HFF-Myc (cell line): ENCODE data around the gene TIMM10.

Source experiments
- DNase-seq: peaks from one replicate; pipeline ENCODE4 v3.0.0-alpha.2; 2011; ENCODE audit warnings: low read depth; ENCODE audit errors: extremely low read depth
- H3K4me3 ChIP-seq: replicated peaks from 2 replicates; pipeline ENCODE4 v1.5.1; 2011; ENCODE audit warnings: low read depth, mild to moderate bottlenecking, control low read depth, low read length
- CTCF ChIP-seq: IDR thresholded peaks from 2 replicates; pipeline ENCODE4 v1.5.1; 2012; ENCODE audit warnings: mild to moderate bottlenecking, low read depth, low read length, control low read depth; ENCODE audit errors: missing control alignments

Gene TIMM10

GRCh38 chr11:57551941-57552340, 21.4 kb upstream of the TIMM10 start:
- H3K4me3 ChIP-seq: no peak overlapping the region
- DNase-seq: no peak
- TF ChIP-seq CTCF: no peak

- DNase-seq: no peak
- TF ChIP-seq CTCF: no peak
Measured at GRCh38 chr11:57549983-57550382, 19.4 kb upstream of the TIMM10 start.

GRCh38 chr11:57547854-57548377, 17.4 kb upstream of the TIMM10 start:
- no peak for TF ChIP-seq CTCF
- H3K4me3 ChIP-seq: no peak overlapping the region
- no peak for DNase-seq

More at GRCh38 chr11:57549983-57550382, 19.4 kb upstream of the TIMM10 start:
- no peak overlapping the region for H3K4me3 ChIP-seq

GRCh38 chr11:57546869-57547475, 16.4 kb upstream of the TIMM10 start:
- DNase-seq: no peak
- TF ChIP-seq CTCF: no peak
- no peak overlapping the region for H3K4me3 ChIP-seq

GRCh38 chr11:57546451-57546850, 15.9 kb upstream of the TIMM10 start:
- H3K4me3 ChIP-seq: no peak overlapping the region
- DNase-seq: no peak
- TF ChIP-seq CTCF: no peak

- no peak for DNase-seq
- TF ChIP-seq CTCF: no peak
- H3K4me3 ChIP-seq: no peak overlapping the region
Measured at GRCh38 chr11:57545883-57546282, 15.3 kb upstream of the TIMM10 start.

GRCh38 chr11:57544566-57544965, 14.0 kb upstream of the TIMM10 start:
- TF ChIP-seq CTCF: no peak
- no peak for DNase-seq
- H3K4me3 ChIP-seq: no peak overlapping the region
